H9 (cell line): ENCODE results near the gene STAP2. TPM values are rescaled to one million over a fixed set of nuclear protein-coding genes. Genes with fewer than 3 reads are reported as not detected.

Source experiments
- DNase-seq: peaks from one replicate; pipeline ENCODE4 v3.0.0-alpha.2; 2017
- H2AFZ ChIP-seq: one replicate; pipeline ENCODE4 v1.6.1; 2013; ENCODE audit warnings: mild to moderate bottlenecking, low read length, control low read depth, moderate library complexity
- H2AK5ac ChIP-seq: 2 replicates; pipeline ENCODE4 v1.6.1; 2013; ENCODE audit warnings: low read length, control low read depth, mixed read lengths; ENCODE audit not compliant: insufficient read length
- H2BK120ac ChIP-seq: one replicate; pipeline ENCODE4 v1.6.1; 2013; ENCODE audit warnings: low read depth, mild to moderate bottlenecking, low read length, control low read depth, inconsistent platforms; ENCODE audit not compliant: poor library complexity, severe bottlenecking
- H2BK12ac ChIP-seq: 2 replicates; pipeline ENCODE4 v1.6.1; 2013; ENCODE audit warnings: low read length, control low read depth, mixed read lengths, low read depth; ENCODE audit not compliant: insufficient read length
- H2BK15ac ChIP-seq: 2 replicates; pipeline ENCODE4 v1.6.1; 2013; ENCODE audit warnings: low read depth, low read length, control low read depth
- H2BK20ac ChIP-seq: one replicate; pipeline ENCODE4 v1.6.1; 2013; ENCODE audit warnings: low read depth, mild to moderate bottlenecking, low read length, control low read depth, inconsistent platforms; ENCODE audit not compliant: poor library complexity, severe bottlenecking
- H2BK5ac ChIP-seq: 2 replicates; pipeline ENCODE4 v1.6.1; 2013; ENCODE audit warnings: low read length, control low read depth, mixed read lengths; ENCODE audit not compliant: insufficient read length
- H3K14ac ChIP-seq: 2 replicates; pipeline ENCODE4 v1.6.1; 2013; ENCODE audit warnings: low read length, control low read depth; ENCODE audit not compliant: insufficient read depth
- H3K18ac ChIP-seq: 2 replicates; pipeline ENCODE4 v1.6.1; 2013; ENCODE audit warnings: low read depth, mild to moderate bottlenecking, mixed read lengths, low read length, control low read depth; ENCODE audit not compliant: insufficient read length
- H3K23ac ChIP-seq: 2 replicates; pipeline ENCODE4 v1.6.1; 2013; ENCODE audit warnings: low read length, control low read depth, mixed read lengths, low read depth; ENCODE audit not compliant: insufficient read length
- H3K23me2 ChIP-seq: 2 replicates; pipeline ENCODE4 v1.6.1; 2013; ENCODE audit warnings: low read depth, mild to moderate bottlenecking, mixed read lengths, low read length, control low read depth; ENCODE audit not compliant: insufficient read length, poor library complexity, severe bottlenecking
- H3K27ac ChIP-seq: 2 replicates; pipeline ENCODE4 v1.5.1; 2013; ENCODE audit warnings: low read length, control low read depth, mixed read lengths, low read depth; ENCODE audit not compliant: insufficient read length
- H3K27me3 ChIP-seq: 2 replicates; pipeline ENCODE4 v1.6.1; 2013; ENCODE audit warnings: low read length, control low read depth, inconsistent platforms; ENCODE audit not compliant: insufficient read depth
- H3K4ac ChIP-seq: 2 replicates; pipeline ENCODE4 v1.6.1; 2013; ENCODE audit warnings: low read depth, mild to moderate bottlenecking, control low read depth, inconsistent platforms, low read length, moderate library complexity
- H3K4me1 ChIP-seq: 2 replicates; pipeline ENCODE4 v1.6.1; 2013; ENCODE audit warnings: low read length, control low read depth, inconsistent platforms; ENCODE audit not compliant: insufficient read depth
- H3K4me2 ChIP-seq: 2 replicates; pipeline ENCODE4 v1.6.1; 2013; ENCODE audit warnings: low read length, control low read depth, mixed read lengths; ENCODE audit not compliant: insufficient read length, insufficient read depth
- H3K56ac ChIP-seq: 2 replicates; pipeline ENCODE4 v1.6.1; 2013; ENCODE audit warnings: low read depth, mild to moderate bottlenecking, mixed read lengths, low read length, control low read depth; ENCODE audit not compliant: insufficient read length
- H3K79me1 ChIP-seq: 2 replicates; pipeline ENCODE4 v1.6.1; 2013; ENCODE audit warnings: low read depth, mild to moderate bottlenecking, moderate library complexity, low read length, control low read depth, inconsistent platforms; ENCODE audit not compliant: insufficient read depth, poor library complexity, severe bottlenecking
- H3K79me2 ChIP-seq: 2 replicates; pipeline ENCODE4 v1.6.1; 2013; ENCODE audit warnings: low read length, control low read depth, inconsistent platforms; ENCODE audit not compliant: insufficient read depth
- H3K9ac ChIP-seq: 2 replicates; pipeline ENCODE4 v1.6.1; 2013; ENCODE audit warnings: low read length, control low read depth, mixed read lengths; ENCODE audit not compliant: insufficient read length; ENCODE audit errors: extremely low read depth
- H3K9me3 ChIP-seq: one replicate; pipeline ENCODE4 v1.6.1; 2013; ENCODE audit warnings: low read depth, low read length, inconsistent platforms; ENCODE audit not compliant: control insufficient read depth
- H3T11ph ChIP-seq: one replicate; pipeline ENCODE4 v1.6.1; 2013; ENCODE audit warnings: mild to moderate bottlenecking, low read length, control low read depth, inconsistent platforms
- H4K20me1 ChIP-seq: one replicate; pipeline ENCODE4 v1.6.1; 2013; ENCODE audit not compliant: control insufficient read depth, insufficient read length, insufficient read depth
- H4K5ac ChIP-seq: 2 replicates; pipeline ENCODE4 v1.6.1; 2013; ENCODE audit warnings: low read depth, mild to moderate bottlenecking, mixed read lengths, low read length, control low read depth; ENCODE audit not compliant: insufficient read length
- H4K8ac ChIP-seq: replicated peaks from 2 replicates; pipeline ENCODE4 v1.6.1; 2013; ENCODE audit warnings: low read length, control low read depth, mixed read lengths, low read depth; ENCODE audit not compliant: insufficient read length
- H4K91ac ChIP-seq: 2 replicates; pipeline ENCODE4 v1.6.1; 2013; ENCODE audit warnings: low read depth, mild to moderate bottlenecking, moderate library complexity, mixed read lengths, low read length, control low read depth; ENCODE audit not compliant: insufficient read length
- H3K27ac Mint-ChIP-seq, 3 experiments: 2 replicates in 2 of 3; 3 replicates in 1 of 3; pipeline ENCODE4 v1.8.0; 2020 to 2021; ENCODE audit warnings: mixed read lengths in 3 of 3, mild to moderate bottlenecking in 1 of 3, moderate library complexity in 1 of 3
- H3K27me3 Mint-ChIP-seq: 2 replicates; pipeline ENCODE4 v1.8.0; 2021; ENCODE audit warnings: low read depth, mild to moderate bottlenecking, moderate library complexity, mixed read lengths
- H3K36me3 Mint-ChIP-seq, 3 experiments: 2 replicates in 2 of 3; 3 replicates in 1 of 3; pipeline ENCODE4 v1.8.0; 2020 to 2021; ENCODE audit warnings: low read depth in 3 of 3, mixed read lengths in 3 of 3; ENCODE audit not compliant: insufficient read depth in 1 of 3
- H3K4me1 Mint-ChIP-seq, 2 experiments: 2 replicates each; pipeline ENCODE4 v1.8.0; 2020; ENCODE audit warnings: mixed read lengths in 2 of 2
- H3K4me3 Mint-ChIP-seq, 2 experiments: 2 replicates in 1 of 2; 3 replicates in 1 of 2; pipeline ENCODE4 v1.8.0; 2020 to 2021; ENCODE audit warnings: mild to moderate bottlenecking in 2 of 2, mixed read lengths in 2 of 2, moderate library complexity in 1 of 2
- H3K9me3 Mint-ChIP-seq, 2 experiments: 2 replicates in 1 of 2; 3 replicates in 1 of 2; pipeline ENCODE4 v1.8.0; 2020; ENCODE audit warnings: mild to moderate bottlenecking in 2 of 2, mixed read lengths in 2 of 2, moderate library complexity in 1 of 2
- WGBS: extraction: QIAGEN DNeasy Blood & Tissue Kit; methylation state at CpG from one replicate; pipeline ENCODE4 v1.1.7; 2013; ENCODE audit warnings: missing lambda C conversion rate, low lambda C conversion rate, mixed read lengths; ENCODE audit not compliant: insufficient read length; ENCODE audit errors: extremely low coverage; 5-methylcytosine and 5-hydroxymethylcytosine counted together
- total RNA-seq: library from RNA; stranded (reverse); gene quantifications from 2 replicates; pipeline ENCODE4 v1.2.1, GENCODE V29; 2021
- TF ChIP-seq, protein P1 (sequence below): fragments of 200-600 bp; sonication (generic); conservative IDR thresholded peaks from 3 replicates; pipeline ENCODE4 v1.8.0; 2021; ENCODE audit warnings: antibody characterized with exemption, mild to moderate bottlenecking

STAP2 gene
- total RNA-seq, 1 experiment from 2014 or later, result 20.2 TPM

DNA sequence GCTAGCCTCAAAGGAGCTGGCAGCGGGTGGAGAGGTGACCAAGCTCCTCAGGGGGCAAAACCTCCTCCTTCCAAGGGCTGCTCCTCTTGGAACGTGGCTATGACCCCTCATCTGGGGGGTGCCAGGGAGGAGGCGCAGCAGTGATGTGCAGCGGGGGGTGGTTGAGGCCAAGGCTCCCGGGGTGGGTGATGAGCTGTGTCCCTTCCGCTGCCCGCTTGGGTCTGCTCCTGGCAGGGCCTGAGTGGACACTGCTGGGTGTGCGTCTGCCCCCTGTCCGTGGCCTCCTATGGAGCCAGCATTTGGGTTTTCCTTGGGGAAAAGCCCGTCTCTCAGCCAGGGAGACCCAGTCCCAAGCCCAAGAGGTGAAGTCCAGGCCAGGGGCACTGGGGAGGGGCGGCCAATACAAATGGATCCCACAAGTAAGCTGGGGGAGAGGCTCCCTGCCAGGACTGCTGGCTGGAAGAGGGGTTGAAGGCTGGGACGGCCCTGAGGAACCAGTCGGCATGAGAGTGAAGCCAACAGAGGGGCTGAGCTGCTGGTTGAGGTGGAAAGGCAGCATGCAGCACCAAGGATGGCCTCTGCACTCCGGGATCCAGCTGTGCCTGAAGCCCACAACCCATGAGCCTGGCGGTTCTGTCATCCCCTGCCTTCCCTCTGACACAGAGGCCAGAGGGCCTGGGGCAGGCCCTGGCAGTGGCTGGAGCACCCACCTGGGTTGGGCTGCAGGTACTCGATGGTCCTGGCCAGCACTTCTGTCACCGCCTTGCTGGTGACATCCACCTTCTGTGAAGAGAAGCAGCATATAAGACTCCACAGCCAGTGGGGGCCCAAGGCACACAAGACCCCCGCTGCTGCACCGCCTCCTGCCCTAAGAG lies 27.4 kb upstream of the STAP2 start:
- Histone ChIP-seq H3K14ac (no peak overlapping the region; the same call in 1 of the 2 replicates), H3K23me2 (no peaks in the 10 kb centered on the region), H3K27ac (no peak overlapping the region), H3K4me1 (no peaks in the 10 kb centered on the region; the same call in 1 of the 2 replicates), H3K27me3 (no peaks in the 10 kb centered on the region), H2BK15ac (no peak overlapping the region), H3K4me2 (no peak overlapping the region), H3K9me3 (no peaks in the 10 kb centered on the region), H2AFZ (no peak overlapping the region), H4K91ac (no peak overlapping the region), H3K18ac (no peak overlapping the region), H3K56ac (no peak overlapping the region), H2BK120ac (no peak overlapping the region), H3K79me1 (no peaks in the 10 kb centered on the region), H2BK5ac (no peak overlapping the region), H3T11ph (no peak overlapping the region), H3K79me2 (no peaks in the 10 kb centered on the region), H2BK20ac (no peak overlapping the region), H3K23ac (no peak overlapping the region), H3K9ac (no peak overlapping the region), H3K4ac (no peak overlapping the region), H2AK5ac (no peak overlapping the region), H4K20me1 (no peaks in the 10 kb centered on the region), H4K5ac (no peak overlapping the region), H4K8ac (no peak overlapping the region), H2BK12ac (no peak overlapping the region)
- no CpG with 5 or more reads among the region's 19 CpGs for WGBS
- Mint-ChIP-seq H3K36me3 (peaks cover 3 to 27% (median 11%) of the 10 kb centered on the region in 3 experiments; a peak in 5 of 7 replicates), H3K9me3 (no peaks in the 10 kb centered on the region), H3K27me3 (peaks cover 6% of the 10 kb centered on the region), H3K4me1 (peaks cover 10 to 21% of the 10 kb centered on the region in 2 experiments), H3K4me3 (no peak overlapping the region), H3K27ac (peak overlapping the region in 1 of 3 experiments; percentile 81; a peak in 2 of 7 replicates)
- DNase-seq, result no peak
- TF ChIP-seq, protein P1, sequence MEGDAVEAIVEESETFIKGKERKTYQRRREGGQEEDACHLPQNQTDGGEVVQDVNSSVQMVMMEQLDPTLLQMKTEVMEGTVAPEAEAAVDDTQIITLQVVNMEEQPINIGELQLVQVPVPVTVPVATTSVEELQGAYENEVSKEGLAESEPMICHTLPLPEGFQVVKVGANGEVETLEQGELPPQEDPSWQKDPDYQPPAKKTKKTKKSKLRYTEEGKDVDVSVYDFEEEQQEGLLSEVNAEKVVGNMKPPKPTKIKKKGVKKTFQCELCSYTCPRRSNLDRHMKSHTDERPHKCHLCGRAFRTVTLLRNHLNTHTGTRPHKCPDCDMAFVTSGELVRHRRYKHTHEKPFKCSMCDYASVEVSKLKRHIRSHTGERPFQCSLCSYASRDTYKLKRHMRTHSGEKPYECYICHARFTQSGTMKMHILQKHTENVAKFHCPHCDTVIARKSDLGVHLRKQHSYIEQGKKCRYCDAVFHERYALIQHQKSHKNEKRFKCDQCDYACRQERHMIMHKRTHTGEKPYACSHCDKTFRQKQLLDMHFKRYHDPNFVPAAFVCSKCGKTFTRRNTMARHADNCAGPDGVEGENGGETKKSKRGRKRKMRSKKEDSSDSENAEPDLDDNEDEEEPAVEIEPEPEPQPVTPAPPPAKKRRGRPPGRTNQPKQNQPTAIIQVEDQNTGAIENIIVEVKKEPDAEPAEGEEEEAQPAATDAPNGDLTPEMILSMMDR, result no peak
